GM19455 (cell line): ENCODE data around the gene HOPX.
"Not testable (repeated sequence)": the region's sequence is repeated elsewhere in the genome, so short reads cannot be mapped to it uniquely, and the experiment has no call there.

Experiments used
- ATAC-seq: cut with Tn5 transposase; IDR thresholded peaks from one replicate; pipeline ENCODE4 v1.9.1; 2021; ENCODE audit not compliant: unreplicated experiment

Gene HOPX

DNA sequence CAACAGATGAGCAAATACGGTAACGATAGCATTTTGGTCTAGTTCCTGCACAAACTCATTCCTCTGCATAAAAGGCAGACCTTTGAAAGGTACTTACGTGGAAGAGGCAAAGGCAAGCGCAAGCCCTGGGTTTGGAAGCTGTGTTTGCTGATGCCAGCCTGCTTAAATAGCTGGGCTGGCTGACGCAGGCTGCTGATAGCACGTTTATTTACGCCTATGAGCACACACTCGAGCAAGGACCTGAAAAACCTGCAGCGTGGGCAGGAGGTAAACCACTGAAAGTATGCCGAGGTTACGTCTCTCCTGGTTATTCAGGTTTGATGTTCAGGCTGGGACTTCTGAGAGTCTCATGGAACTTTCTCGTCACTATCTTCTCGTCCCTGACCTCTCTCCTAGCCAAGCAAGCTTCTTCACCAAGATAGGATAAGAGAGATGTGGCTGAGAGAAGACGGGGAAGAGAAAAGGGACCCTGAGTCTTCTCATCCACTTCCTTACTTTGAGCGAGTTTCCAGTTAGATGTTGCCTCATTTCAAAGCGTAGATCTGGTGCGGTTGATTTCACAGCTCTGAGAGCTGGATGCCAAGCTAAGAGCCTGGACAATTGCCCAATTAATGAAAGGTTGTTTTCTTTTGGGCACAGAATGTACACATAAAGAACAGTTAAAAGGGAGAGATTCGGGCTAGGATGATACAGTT is at the start of gene HOPX:
Gene HOPX, minus strand, starts transcription at position 139 of the 695 bp plus-strand sequence. CDS start 23,480 bp downstream, outside the sequence.
- no peak for ATAC-seq

DNA sequence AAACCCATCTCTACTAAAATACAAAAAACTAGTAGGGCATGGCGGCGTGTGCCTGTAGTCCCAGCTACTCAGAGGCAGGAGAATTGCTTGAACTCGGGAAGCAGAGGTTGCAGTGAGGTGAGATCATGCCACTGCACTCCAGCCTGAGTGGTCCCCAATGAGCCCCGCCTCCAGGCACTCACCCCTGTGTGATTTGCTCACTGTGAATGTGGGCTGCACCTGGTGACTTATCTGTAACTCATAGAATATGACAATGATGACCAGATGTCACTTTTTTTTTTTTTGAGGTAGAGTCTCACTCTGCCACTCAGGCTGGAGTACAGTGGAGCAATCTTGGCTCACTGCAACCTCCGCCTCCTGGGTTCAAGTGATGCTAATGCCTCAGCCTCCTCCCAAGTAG is 49.0 kb upstream of the HOPX start:
- ATAC-seq = no peak

DNA sequence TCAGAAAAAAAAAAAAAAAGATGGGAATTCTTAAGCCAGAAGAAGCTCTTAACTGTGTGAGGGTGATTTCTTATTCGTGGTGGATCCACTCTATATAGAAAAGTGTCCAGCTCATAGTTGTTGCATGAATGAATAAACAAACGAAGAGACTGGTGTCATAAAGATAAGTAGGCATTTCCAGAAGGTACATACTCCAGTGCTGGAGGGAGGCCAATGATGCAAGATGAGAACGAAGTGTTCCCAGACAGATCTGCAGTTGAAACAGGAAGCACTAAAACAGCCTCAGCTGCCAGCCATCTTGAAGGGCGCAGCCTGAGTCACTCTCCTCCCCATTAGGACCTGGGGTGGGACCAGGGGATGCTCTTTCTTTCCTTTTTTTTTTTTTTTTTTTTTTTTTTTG is 47.4 kb upstream of the HOPX start:
- no peak for ATAC-seq

DNA sequence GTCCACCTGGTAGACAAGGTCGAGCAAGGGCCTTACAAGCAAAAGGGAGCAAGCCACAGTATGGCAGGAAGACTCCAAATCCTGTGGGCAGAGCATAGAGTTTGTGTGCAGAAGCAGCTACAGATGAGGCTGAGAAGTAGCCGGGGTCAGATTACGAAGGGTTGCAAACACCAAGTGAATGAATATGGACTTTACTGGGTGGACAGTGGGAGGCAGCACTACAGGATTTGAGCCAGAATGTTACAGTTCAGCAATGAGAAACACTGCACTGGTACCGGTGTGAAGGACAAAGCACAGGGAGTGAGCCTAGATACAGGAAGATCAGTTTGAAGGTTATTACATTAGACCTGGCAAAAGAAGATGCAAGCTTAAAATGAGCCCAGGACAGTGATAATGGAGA is 46.1 kb upstream of the HOPX start:
- no peak for ATAC-seq

DNA sequence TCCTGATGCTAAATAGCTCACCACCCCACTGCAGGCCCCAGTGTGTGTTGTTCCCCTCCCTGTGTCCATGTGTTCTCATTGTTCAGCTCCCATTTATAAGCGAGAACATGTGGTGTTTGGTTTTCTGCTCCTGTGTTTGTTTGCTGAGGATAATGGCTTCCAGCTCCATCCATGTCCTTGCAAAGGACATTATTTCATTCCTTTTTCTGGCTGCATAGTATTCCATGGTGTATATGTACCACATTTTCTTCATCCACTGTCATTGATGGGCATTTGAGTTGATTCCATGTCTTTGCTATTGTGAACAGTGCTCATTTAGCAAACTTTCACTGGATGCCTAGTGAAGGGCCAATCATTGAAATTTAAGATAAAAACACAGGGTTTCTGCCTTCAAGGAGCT is 45.5 kb upstream of the HOPX start:
- not testable (repeated sequence) for ATAC-seq

GRCh38 chr4:56723659-56724230 is 42.6 kb upstream of the HOPX start:
- ATAC-seq = no peak

DNA sequence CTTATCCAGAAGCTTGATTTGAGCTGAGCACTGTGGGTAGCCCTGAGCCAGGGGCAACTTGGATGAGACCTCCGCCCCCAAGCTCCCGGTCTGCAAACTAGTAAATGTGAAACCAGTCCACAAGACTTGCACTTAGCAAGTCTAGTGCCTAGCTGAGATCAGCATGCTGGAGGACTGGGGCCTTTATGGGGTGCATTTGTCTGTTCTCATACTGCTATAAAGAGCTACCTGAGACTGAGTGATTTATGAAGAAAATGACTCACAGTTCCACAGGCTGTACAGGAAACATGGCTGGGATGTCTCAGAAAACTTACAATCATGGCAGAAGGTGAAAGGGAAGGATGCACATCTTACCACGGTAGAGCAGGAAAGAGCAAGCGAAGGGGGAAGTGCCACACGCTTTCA is 42.1 kb upstream of the HOPX start:
- ATAC-seq = no peak

DNA sequence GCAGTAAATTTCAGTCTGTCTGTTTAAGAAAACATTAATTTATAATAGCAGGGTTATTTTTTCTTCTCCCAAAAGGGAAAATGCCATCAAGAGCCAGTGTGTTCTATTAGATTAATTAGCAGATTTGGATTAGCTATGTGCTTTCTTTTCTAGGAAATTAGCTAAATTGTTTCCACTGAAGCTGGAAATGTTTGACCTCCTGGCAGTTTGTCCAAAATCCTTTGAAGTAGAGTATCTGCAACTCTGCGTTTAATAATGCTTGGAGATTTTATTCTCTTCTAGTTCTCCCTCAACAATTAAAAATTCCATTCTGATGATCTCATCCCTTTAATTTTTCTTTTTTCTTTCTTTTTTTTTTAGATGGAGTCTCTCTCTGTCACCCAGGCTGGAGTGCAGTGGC is 27.1 kb upstream of the HOPX start:
- no peak for ATAC-seq

DNA sequence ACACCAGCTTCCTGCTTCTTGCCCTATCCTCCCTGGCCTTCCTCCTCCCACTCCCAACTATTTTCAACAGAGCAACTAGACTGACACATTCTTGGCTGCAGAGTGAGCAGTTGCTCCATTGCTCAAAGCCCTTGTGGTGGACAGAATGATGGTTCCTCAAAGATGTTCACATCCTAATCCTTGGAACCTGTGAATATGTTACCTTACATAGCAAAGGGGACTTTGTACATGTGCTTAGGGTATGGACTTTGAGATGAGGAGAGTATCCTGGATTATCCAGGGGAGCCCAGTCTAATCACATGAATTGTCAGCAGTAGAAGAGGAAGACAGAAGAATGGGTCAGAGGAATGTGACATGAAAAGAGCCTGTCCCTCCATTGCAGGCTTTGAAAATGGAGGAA is 24.9 kb upstream of the HOPX start:
- no peak for ATAC-seq

GRCh38 chr4:56705334-56705733 is 24.2 kb upstream of the HOPX start:
- no peak for ATAC-seq

DNA sequence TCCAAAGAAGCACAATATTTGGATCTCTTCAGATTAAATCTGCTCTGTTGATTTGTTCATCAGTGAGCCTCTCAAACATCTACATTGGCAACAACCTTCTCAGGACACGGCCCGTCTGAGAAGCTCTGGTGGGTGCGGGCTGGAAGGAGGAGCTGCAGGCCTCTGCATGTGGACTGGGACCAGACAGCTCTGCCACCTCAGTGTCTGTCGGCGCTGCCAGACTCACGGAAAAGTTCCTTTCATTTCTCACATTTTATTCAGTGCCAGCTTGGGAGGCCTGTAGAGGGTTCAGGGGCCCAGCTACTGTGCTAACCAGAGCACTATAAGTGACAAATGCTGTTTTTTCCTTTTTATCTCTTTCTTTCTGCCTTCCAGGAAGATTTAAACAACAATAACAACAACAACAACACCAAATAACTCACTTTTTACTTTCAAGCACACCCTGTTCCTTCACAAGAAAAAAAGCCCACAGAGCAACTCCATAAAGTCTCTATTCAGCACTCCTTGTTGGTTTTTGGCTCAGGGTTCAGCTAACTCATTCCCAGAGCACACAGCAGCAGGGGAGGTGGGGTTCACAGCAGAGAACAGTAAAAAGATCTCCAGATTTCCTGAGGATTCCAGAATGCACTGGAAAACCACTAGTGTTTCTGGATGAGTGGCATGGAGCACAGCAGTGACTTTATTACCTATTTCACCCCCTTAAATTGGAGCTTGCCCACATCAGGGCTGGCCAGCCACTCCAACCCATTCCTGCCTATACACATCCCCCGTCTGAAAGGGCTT is 23.2 kb upstream of the HOPX start:
- no peak for ATAC-seq

DNA sequence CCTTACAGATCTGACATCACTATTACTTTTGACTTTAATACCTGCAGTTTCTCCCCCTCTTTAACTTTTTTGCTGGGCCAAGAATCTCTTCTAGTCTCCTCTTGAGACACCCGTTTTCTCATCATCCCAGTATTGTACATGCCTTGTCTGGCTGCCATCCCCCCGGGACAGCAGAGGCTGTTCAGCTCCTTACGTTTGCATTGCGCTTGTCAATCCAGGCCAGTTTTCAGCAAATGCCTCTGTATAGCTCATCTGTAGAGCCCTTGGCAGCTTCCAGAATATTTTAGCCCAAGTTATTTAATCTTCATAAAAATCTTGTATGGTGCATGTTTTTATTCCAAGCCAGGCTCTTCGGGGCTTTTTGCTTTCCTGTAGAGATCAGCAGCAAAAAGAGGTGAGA is 22.3 kb upstream of the HOPX start:
- no peak for ATAC-seq

DNA sequence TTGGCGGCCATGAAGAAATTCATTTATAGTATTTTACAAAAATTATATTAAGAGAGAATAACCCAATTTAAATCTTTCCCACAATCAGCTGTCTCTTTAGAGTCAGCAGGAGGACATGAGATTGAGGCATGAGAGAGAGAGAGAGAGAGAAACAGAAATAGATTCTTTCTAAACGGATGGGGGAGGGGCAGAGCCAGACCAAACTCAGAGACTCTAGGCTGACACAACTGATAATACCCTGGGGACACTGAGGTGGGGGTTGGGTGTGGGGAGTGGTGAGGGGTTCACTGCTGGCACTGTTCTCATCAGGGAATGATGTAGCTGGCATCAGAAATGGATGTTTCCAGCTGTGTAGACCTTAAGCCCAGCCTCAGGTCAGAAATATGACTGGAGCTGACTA is 20.5 kb upstream of the HOPX start:
- no peak for ATAC-seq

DNA sequence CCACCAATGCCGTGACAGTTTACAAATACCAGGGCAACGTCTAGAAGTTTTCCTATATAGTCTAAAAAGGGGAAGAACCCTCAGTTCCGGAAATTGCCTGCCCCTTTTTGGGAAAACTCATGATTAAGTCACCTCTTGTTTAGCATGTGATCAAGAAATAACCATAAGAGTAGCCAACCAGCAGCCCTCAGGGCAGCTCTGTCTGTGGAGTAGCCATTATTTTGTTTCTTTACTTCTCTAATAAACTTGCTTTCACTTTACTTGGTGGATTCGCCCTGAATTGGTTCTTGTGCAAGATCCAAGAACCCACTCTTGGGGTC is 20.0 kb upstream of the HOPX start:
- no peak for ATAC-seq

- ATAC-seq = no peak
Measured at GRCh38 chr4:56699537-56700105, 18.5 kb upstream of the HOPX start.

- no peak for ATAC-seq
Measured at GRCh38 chr4:56698329-56698728, 17.2 kb upstream of the HOPX start.

GRCh38 chr4:56696056-56696455 is 15.0 kb upstream of the HOPX start:
- no peak for ATAC-seq

DNA sequence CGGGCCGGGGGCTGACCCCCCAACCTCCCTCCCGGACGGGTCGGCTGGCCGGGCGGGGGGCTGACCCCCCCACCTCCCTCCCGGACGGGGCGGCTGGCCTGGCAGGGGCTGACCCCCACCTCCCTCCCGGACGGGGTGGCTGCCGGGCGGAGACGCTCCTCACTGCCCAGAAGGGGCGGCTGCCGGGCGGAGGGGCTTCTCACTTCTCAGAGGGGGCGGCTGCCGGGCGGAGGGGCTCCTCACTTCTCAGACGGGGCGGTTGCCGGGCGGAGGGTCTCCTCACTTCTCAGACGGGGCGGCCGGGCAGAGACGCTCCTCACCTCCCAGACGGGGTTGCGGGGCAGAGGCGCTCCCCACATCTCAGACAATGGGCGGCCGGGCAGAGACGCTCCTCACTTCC is 12.4 kb upstream of the HOPX start:
- ATAC-seq = not testable (repeated sequence)

DNA sequence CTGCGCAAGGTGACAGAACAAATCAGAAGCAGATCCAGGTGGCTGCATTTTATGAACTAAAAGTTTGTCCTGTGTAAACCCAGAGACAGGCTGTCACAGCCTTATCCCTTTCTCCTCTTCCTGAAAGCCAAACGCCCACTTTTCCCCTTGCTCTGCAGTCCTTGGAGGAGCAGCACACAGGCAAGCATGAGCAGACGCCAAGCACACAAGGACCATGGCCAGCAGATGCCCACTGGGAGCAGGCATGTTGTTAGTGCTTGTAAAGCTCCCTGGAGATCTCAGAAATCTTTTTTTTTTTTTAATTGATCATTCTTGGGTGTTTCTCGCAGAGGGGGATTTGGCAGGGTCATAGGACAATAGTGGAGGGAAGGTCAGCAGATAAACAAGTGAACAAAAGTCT is 11.5 kb upstream of the HOPX start:
- no peak for ATAC-seq

DNA sequence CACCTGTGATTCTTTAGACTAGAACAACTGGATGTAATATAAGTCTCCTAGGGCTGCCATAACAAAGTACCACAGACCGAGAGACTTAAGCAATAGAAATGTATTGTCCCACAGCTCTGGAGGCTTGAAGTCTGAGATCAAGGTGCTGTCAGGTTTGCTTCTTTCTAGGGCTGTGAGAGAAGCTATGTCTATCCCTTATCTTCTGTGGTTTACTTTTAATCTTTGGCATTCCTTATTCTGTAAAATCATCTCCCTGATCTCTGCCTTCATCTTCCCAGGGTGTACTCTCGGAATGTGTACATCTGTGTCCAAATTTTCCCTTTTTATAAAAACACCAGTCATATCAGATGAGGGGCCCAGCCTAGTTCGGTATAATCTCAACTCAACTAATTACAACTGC is 10.3 kb upstream of the HOPX start:
- no peak for ATAC-seq

DNA sequence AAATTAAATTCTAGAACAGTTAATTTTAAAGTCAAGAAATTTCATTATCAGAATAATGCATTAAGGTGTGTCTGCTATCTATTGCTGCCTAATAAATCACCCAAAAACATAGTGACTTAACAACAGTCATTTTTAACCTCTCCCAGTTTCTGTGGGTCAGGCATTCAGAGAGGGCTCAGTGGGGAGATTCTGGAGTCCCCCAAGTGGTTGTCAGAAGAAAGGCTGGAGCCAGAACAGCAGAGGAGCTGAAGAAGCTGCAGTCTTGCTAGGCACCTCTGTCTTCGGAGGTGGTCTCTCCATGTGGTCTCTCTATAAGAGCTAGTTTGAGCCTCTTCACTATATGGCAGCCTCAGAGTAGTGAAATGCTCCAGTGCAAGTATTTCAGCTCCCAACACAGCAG is 9.3 kb upstream of the HOPX start:
- ATAC-seq = no peak
